Heart right ventricle (tissue), 16 donors: ENCODE results near the gene RAPGEF3. TPM values are rescaled to one million over a fixed set of nuclear protein-coding genes. Genes with fewer than 3 reads are reported as not detected.

Experiments used
- ATAC-seq, 8 donors: fragments of 200-7000 bp; cut with Tn5 transposase; one replicate each; pipeline ENCODE4 v1.9.1; 2020; ENCODE audit warnings: mild to moderate bottlenecking in 8 of 8, moderate library complexity in 8 of 8, moderate number of reproducible peaks in 1 of 8
- DNase-seq, 2 donors: peaks; one replicate each; pipeline ENCODE4 v3.0.0-alpha.2; 2020
- H3K27ac ChIP-seq, 10 donors: fragments of 200-600 bp; sonication (generic) in 2 of 10; one replicate each; pipeline versions ENCODE4 v1.5.0 to v1.8.0; 2020 to 2022; ENCODE audit warnings: mild to moderate bottlenecking in 3 of 10
- H3K27me3 ChIP-seq, 7 donors: fragments of 200-600 bp; one replicate each; pipeline ENCODE4 v1.8.0; 2021 to 2022; ENCODE audit warnings: mild to moderate bottlenecking in 2 of 7
- H3K36me3 ChIP-seq, 9 donors: fragments of 200-600 bp; sonication (generic) in 1 of 9; one replicate each; pipeline versions ENCODE4 v1.5.0 to v1.8.0; 2020 to 2022; ENCODE audit warnings: mild to moderate bottlenecking in 2 of 9
- H3K4me1 ChIP-seq, 9 donors: fragments of 200-600 bp; sonication (generic) in 1 of 9; one replicate each; pipeline versions ENCODE4 v1.5.0 to v1.8.0; 2020 to 2022; ENCODE audit warnings: mild to moderate bottlenecking in 4 of 9
- H3K4me3 ChIP-seq, 10 donors: fragments of 200-600 bp; sonication (generic) in 2 of 10; one replicate each; pipeline versions ENCODE4 v1.5.0 to v1.8.0; 2020 to 2022; ENCODE audit warnings: mild to moderate bottlenecking in 7 of 10, moderate library complexity in 2 of 10
- H3K9me3 ChIP-seq, 11 donors: fragments of 200-600 bp in 10 of 11; sonication (generic) in 2 of 11; one replicate each; pipeline versions ENCODE4 v1.5.0 to v1.8.0; 2013 to 2022; ENCODE audit warnings: mild to moderate bottlenecking in 2 of 11, control low read depth in 1 of 11, moderate library complexity in 1 of 11
- WGBS, 2 donors: extraction: QIAGEN DNeasy Blood & Tissue Kit; methylation state at CpG; one replicate each; pipeline ENCODE4 v1.1.7; 2013; ENCODE audit warnings: inconsistent platforms in 1 of 2; 5-methylcytosine and 5-hydroxymethylcytosine counted together
- intact Hi-C, 10 donors: fragments of 100-400 bp; cut with DNase I; formaldehyde crosslinking; loops; one replicate each; pipeline versions ENCODE4 v1.11.1 to v1.14.2; 2022
- polyA plus RNA-seq, 2 donors: library from polyadenylated mRNA; stranded (reverse); fragments of 200-250 nt; gene quantifications; one replicate each; pipeline ENCODE4 v1.2.3, GENCODE V29; 2013
- total RNA-seq, 10 donors: library from RNA; stranded (reverse); fragmentation: NEBNext Ultra II Directional in 3 of 10; extraction: Animal tissue kit (Norgen Biotek cat#: 25700) in 3 of 10; gene quantifications; one replicate each; pipeline versions ENCODE4 v1.2.1 to v1.2.4, GENCODE V29; 2021 to 2023
- TF ChIP-seq, protein P1 (sequence below), 9 donors: fragments of 200-600 bp; sonication (generic) in 2 of 9; IDR thresholded peaks; one replicate each; pipeline versions ENCODE4 v1.5.0 to v1.8.0; 2021 to 2022; ENCODE audit warnings: antibody characterized with exemption in 9 of 9, mild to moderate bottlenecking in 5 of 9, moderate library complexity in 1 of 9
- donor health status: Arrhythmogenic right ventricular cardiomyopathy.
- donor health status: ischemic (EF 13 %, LVEDD 7.1; RV severe dilation, severe dysfunction).
- donor health status: healthy with polysubstance abuse.
- donor health status: DM: no; HTN: yes; CAD: no.
- donor health status: DM: no; HTN: no; CAD: no.
- donor health status: ischemic (EF 25% LVEDD 6.9; RV normal size, moderate dysfunction).
- donor health status: ischemic (EF 25% LVEDD 5.7; RV mildly dilated, moderate dysfunction).
- donor health status: healthy.
- donor health status: DM: yes; HTN: yes; CAD: no.
- donor health status: Ischemic cardiomyopathy.
- donor health status: ischemic (EF 35%, LVEDD 5.7; RV mildly dilated, moderate dysfunction).
- donor health status: nonischemic (EF 11% LVEDD 7.7; RV severe dilation, severe dysfunction).
- donor health status: DM: yes; HTN: yes; CAD: no.
- donor health status: PGD.
- donor health status: ischemic (EF 29% LVEDD 5.4; RV normal size, mild dysfunction).
- donor health status: nonischemic (EF 23%, LVEDD 6.1; RV moderate dilation, normal function).

Gene RAPGEF3
- total and polyA plus RNA-seq, 12 donors: 9.5 to 173 (median 20.1) TPM

DNA sequence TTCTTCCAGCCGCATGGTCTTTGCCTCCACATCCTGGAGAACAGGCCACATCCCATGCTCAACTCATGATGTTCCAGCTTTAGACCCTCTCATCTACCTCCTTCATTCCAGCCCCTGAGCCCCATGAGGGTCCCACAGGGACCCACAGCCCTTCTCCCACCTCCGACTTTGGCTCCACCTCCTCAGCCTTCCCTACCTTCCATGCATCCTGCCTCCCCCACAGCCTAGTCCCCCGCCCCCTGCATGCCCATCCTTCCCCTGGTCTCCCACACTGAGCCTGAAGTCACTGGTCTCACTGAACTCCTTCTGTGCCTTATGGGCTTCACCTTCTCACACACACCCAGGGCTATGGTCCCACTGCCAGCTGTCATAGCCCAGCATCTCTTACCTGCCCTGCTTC, 9.8 kb downstream of the RAPGEF3 start:
- ATAC-seq: no peak
- intact Hi-C loops: no loop called here

DNA sequence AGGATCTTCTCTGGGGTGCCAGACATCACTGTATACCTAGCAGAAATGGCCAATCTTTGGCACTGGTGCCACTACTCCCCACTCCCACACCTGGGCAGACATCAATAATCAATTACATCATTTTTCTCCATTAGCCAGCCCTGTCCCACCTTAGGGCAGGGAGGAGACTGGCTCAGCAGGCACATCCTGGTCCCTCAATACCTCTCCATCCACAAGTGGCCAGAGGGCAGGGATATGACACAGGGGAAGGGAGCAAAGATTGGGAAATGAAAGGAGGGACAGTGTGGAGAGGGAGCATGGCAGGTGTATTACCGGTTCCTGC, 10.2 kb downstream of the RAPGEF3 start:
- DNase-seq: no peak
- intact Hi-C loops: no loop called here
- Histone ChIP-seq H3K27ac (no peak overlapping the region), H3K36me3 (peaks cover 0 to 76% (median 0%) of the 10 kb centered on the region in 9 donors), H3K4me1 (peaks cover 15 to 39% (median 30%) of the 10 kb centered on the region in 9 donors), H3K9me3 (no peaks in the 10 kb centered on the region), H3K4me3 (no peak overlapping the region), H3K27me3 (peaks cover 0 to 3% (median 0%) of the 10 kb centered on the region in 7 donors)
- no peak for ATAC-seq
- TF ChIP-seq, protein P1, sequence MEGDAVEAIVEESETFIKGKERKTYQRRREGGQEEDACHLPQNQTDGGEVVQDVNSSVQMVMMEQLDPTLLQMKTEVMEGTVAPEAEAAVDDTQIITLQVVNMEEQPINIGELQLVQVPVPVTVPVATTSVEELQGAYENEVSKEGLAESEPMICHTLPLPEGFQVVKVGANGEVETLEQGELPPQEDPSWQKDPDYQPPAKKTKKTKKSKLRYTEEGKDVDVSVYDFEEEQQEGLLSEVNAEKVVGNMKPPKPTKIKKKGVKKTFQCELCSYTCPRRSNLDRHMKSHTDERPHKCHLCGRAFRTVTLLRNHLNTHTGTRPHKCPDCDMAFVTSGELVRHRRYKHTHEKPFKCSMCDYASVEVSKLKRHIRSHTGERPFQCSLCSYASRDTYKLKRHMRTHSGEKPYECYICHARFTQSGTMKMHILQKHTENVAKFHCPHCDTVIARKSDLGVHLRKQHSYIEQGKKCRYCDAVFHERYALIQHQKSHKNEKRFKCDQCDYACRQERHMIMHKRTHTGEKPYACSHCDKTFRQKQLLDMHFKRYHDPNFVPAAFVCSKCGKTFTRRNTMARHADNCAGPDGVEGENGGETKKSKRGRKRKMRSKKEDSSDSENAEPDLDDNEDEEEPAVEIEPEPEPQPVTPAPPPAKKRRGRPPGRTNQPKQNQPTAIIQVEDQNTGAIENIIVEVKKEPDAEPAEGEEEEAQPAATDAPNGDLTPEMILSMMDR (IDR thresholded peaks at IDR 0.05): no peak
- WGBS, 2 donors: 96 to 100% methylated on average over 1 of the region's 1 CpG

More for the DNA sequence above, 9.8 kb downstream of the RAPGEF3 start:
- Histone ChIP-seq H3K27ac (no peak overlapping the region), H3K4me1 (peaks cover 19 to 43% (median 34%) of the 10 kb centered on the region in 9 donors), H3K36me3 (peaks cover 0 to 76% (median 0%) of the 10 kb centered on the region in 9 donors), H3K9me3 (no peaks in the 10 kb centered on the region), H3K4me3 (no peak overlapping the region), H3K27me3 (no peaks in the 10 kb centered on the region)
- TF ChIP-seq, protein P1 (IDR thresholded peaks at IDR 0.05): no peak
- WGBS, 2 donors: 96 to 97% methylated on average over 3 of the region's 3 CpGs
- DNase-seq: no peak

DNA sequence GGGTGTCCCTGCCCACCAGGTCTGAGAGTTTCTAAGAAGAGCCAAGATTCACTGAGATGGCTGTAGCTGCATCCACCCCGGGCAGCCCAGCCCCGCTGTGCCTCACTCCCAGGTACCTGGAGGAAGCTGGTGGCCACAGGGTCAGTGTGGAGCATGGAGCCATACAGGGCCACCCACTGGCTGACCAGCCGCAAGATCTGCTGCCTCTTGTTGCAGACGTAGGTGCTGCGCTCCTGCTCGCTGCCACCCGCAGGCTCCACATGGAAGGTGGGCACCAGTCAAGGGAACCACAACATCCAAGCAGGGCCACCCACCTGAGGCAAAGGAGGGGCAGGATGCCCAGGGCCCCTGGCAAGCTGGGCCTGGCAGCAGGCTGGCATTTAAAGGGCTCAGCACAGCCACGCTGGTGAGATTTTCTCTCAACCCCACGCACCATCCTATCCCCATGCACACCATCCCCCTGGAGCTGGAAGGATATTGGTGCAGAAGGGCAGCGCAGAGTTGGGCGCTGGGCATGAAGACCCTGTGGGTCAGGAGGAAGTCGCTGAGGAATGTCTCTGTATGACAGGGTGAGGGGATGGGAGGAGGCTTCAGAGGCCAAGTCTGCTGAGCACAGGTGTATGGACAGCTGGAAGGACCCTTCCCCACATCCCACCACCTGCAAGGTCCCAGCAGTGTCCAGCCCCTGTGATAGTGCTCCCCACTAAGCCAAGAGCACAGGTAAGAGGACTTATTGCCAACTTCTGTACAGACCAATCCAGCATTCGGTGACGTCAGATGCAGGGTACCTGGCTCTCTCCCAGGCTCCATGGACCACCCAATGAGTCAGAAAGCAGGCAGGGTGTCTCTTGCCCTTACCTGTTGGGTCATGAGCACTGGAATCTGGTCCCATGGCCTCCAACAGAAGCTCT, 10.8 kb downstream of the RAPGEF3 start:
- WGBS, 2 donors: 95 to 96% methylated on average over 14 of the region's 14 CpGs
- ATAC-seq (no peak), DNase-seq (no peak)
- H3K36me3 ChIP-seq: peaks cover 0 to 76% (median 0%) of the 10 kb centered on the region in 9 donors
- no peak overlapping the region for H3K4me3 ChIP-seq
- H3K4me1 ChIP-seq: peaks cover 9 to 33% (median 24%) of the 10 kb centered on the region in 9 donors
- H3K27me3 ChIP-seq: peaks cover 0 to 5% (median 0%) of the 10 kb centered on the region in 7 donors
- H3K27ac ChIP-seq: no peak overlapping the region
- TF ChIP-seq, protein P1 (IDR thresholded peaks at IDR 0.05): no peak
- intact Hi-C loops: no loop called here
- H3K9me3 ChIP-seq: no peaks in the 10 kb centered on the region

DNA sequence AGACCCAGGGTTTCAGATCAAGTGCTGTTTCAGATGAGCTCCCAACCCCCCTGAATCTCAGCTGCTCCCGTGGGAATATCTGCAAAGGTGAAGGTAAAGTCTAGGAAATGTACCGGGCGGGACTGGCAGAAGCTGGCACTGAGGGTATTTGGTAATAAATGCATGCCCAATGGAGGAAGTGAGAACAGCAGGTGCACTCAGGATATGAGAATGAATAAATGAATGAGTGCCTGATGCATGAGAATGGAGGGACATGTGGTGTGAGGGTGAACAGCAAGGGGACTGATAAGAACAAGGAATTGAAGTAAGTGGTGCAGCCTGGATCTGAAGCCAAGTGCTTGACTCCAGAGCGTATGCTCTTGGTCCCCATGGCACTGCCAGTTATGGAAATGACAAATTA, 11.6 kb downstream of the RAPGEF3 start:
- Histone ChIP-seq H3K27me3 (peaks cover 0 to 5% (median 0%) of the 10 kb centered on the region in 7 donors), H3K4me1 (peaks cover 2 to 27% (median 17%) of the 10 kb centered on the region in 9 donors), H3K27ac (no peak overlapping the region), H3K36me3 (peaks cover 0 to 75% (median 0%) of the 10 kb centered on the region in 9 donors), H3K9me3 (no peaks in the 10 kb centered on the region), H3K4me3 (no peak overlapping the region)
- no peak for DNase-seq
- intact Hi-C loops: no loop called here
- 87 to 89% methylated on average over 4 of the region's 4 CpGs for WGBS, 2 donors
- TF ChIP-seq, protein P1 (IDR thresholded peaks at IDR 0.05): no peak
- ATAC-seq: no peak
